Calu3 (cell line): ENCODE measurements around the gene GYG1. TPM values are rescaled to one million over a fixed set of nuclear protein-coding genes. Genes with fewer than 3 reads are reported as not detected.

ENCODE experiments used
- BruUV-seq: library from RNA; stranded (reverse); fragments of 400-500 nt; replicated peaks from 2 replicates; lab custom pipeline; 2021; lab: Mats Ljungman, UMichigan
- CTCF ChIA-PET: fragments of 300-600 bp; sonication (Branson Sonifier 250); formaldehyde crosslinking; loops from one replicate; lab custom pipeline; 2022; ENCODE audit warnings: antibody characterized with exemption; lab: Charles Lee
- DNase-seq: peaks from one replicate; pipeline ENCODE4 v3.0.0; 2022
- H3K27ac Mint-ChIP-seq: one replicate; pipeline ENCODE4 v1.8.0; 2022; ENCODE audit warnings: mixed read lengths; ENCODE audit not compliant: unreplicated experiment
- H3K27me3 Mint-ChIP-seq: one replicate; pipeline ENCODE4 v1.8.0; 2022; ENCODE audit warnings: mixed read lengths; ENCODE audit not compliant: unreplicated experiment
- H3K36me3 Mint-ChIP-seq: one replicate; pipeline ENCODE4 v1.8.0; 2022; ENCODE audit warnings: mild to moderate bottlenecking, moderate library complexity, mixed read lengths; ENCODE audit not compliant: insufficient read depth, unreplicated experiment
- H3K4me1 Mint-ChIP-seq: one replicate; pipeline ENCODE4 v1.8.0; 2022; ENCODE audit warnings: mild to moderate bottlenecking, low read depth, mixed read lengths; ENCODE audit not compliant: unreplicated experiment
- H3K4me3 Mint-ChIP-seq: one replicate; pipeline ENCODE4 v1.8.0; 2022; ENCODE audit warnings: mild to moderate bottlenecking, low read depth, moderate library complexity, mixed read lengths; ENCODE audit not compliant: unreplicated experiment
- H3K9me3 Mint-ChIP-seq: one replicate; pipeline ENCODE4 v1.8.0; 2022; ENCODE audit warnings: low read depth, mixed read lengths; ENCODE audit not compliant: unreplicated experiment
- CTCF ChIP-seq: fragments of 200-600 bp; IDR thresholded peaks from one replicate; pipeline ENCODE4 v1.8.0; 2022; ENCODE audit warnings: antibody characterized with exemption; ENCODE audit not compliant: unreplicated experiment
- intact Hi-C: fragments of 100-400 bp; cut with micrococcal nuclease; formaldehyde crosslinking; loops from one replicate; pipeline ENCODE4 v1.10.0; 2022; ENCODE audit not compliant: unreplicated experiment
- total RNA-seq: library from RNA; stranded (reverse); gene quantifications from 2 replicates; pipeline ENCODE4 v1.2.3, GENCODE V29; 2022

The GYG1 gene
- total RNA-seq, 1 experiment from 2014 or later: 49.2 TPM

DNA sequence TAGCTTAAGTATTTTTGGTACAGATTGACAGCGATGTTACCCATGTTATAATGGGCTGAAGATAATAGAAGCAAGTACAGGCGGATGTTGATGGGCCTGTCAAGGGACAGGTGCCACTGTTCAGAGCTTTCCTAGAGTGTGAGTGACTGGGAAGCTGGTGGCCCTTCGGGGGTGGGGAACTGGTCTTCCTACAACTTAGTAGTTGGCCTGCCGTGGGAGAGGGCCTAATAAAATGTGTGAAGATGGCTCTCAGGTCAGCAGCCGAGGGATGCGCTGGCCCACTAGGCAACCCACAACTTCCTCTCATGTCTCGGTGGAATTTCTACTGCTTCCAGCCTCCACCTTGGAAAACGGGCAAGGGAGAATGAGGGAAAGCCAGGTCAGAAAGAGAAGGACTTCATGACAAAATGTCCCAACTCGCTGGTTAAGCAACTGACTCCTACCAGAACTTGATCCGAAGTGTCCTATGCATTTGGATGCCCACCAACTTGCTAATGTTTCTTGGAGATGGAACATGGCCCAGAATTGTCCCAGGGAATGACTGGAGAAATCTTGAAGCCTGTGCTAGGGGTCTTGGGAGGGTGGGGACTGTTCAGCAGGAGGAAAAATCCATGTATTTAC is 1.4 kb downstream of the GYG1 start:
- CTCF ChIA-PET: interaction anchor here (0.8 to 2.8 kb wide), 4 partner anchors 10 to 124 kb away, joined by 3 to 22 read pairs (median 3); no protein-coding TSS in a partner anchor
- H3K27ac Mint-ChIP-seq: peak overlapping the region; percentile 67

GRCh38 chr3:148997623-148998022 is 6.3 kb downstream of the GYG1 start:
- Mint-ChIP-seq H3K27me3 (no peaks in the 10 kb centered on the region), H3K4me1 (peaks cover 10% of the 10 kb centered on the region), H3K9me3 (no peaks in the 10 kb centered on the region), H3K4me3 (no peak overlapping the region), H3K36me3 (peaks cover 5% of the 10 kb centered on the region), H3K27ac (no peak overlapping the region)
- intact Hi-C loops: no loop called here
- no peak for TF ChIP-seq CTCF
- no peak for DNase-seq
- CTCF ChIA-PET: no interaction called here
- no TSS peak for BruUV-seq

More for the DNA sequence above, 1.4 kb downstream of the GYG1 start:
- TF ChIP-seq CTCF: no peak
- TSS peak; percentile 62 for BruUV-seq
- peak overlapping the region; percentile 97 for H3K4me3 Mint-ChIP-seq
- peaks cover 18% of the 10 kb centered on the region for H3K36me3 Mint-ChIP-seq
- intact Hi-C loops: loop anchor here (2.0 kb wide), 1 partner anchor 38 kb away; no protein-coding TSS in a partner anchor
- H3K4me1 Mint-ChIP-seq: peaks cover 17% of the 10 kb centered on the region
- H3K9me3 Mint-ChIP-seq: no peaks in the 10 kb centered on the region
- DNase-seq: no peak
- no peaks in the 10 kb centered on the region for H3K27me3 Mint-ChIP-seq

DNA sequence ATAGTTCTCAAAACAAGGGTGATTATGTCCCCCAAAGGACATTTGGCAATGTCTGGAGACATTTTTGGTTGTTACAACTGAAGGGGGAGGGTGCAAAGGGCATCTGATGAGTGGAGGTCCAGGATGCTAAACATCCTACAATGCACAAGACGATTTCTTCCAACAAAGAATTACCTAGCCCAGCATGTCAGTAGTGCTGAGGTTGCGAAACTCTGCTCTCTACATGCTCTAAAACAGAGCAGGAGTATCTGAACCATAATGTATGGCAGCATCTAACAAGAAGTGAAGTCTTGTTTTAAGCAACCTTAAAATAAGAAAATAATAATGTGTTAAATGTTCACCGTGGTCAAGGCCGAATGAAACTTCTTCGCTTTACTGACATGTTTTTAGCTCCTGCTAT is 7.0 kb downstream of the GYG1 start:
- intact Hi-C loops: no loop called here
- H3K9me3 Mint-ChIP-seq: no peaks in the 10 kb centered on the region
- H3K36me3 Mint-ChIP-seq: peaks cover 4% of the 10 kb centered on the region
- H3K27ac Mint-ChIP-seq: no peak overlapping the region
- no peak for DNase-seq
- CTCF ChIA-PET: no interaction called here
- no peak overlapping the region for H3K4me3 Mint-ChIP-seq
- peaks cover 4% of the 10 kb centered on the region for H3K4me1 Mint-ChIP-seq
- no TSS peak for BruUV-seq
- no peak for TF ChIP-seq CTCF
- H3K27me3 Mint-ChIP-seq: no peaks in the 10 kb centered on the region

DNA sequence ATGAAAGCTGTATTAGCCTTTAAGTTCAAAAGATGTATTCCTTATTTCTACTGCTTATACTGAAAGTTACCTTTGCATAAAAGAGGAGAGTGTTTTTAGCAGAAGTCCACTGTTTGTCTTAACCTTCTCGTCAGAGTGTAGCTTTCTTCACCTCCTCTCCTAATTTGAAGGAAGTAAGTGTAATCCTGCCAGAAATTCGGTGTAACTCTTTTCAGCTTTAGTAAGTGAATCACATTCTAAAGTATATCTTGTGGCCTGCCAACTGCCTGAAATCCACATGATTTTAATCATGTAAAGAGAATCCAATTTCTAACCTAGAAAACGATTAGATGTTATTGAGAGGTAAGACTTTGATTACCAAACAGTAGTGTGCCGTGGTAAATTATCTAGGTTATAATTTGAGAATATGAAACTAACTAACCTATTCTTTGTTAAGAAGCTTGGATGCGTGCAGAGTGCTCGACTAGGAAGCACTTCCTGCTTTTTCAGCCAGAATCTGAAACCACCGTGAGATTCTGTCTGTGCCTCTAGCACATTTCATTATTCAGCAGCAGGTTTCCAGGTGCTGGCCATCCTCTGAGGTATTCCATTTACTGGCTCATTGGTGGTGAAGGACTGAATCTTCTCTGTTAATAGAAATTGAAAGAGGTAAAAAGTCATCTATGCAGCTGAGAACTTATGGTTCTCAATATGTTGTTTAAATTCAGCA is 7.5 kb downstream of the GYG1 start:
- BruUV-seq: no TSS peak

More for the DNA sequence above, 7.5 kb downstream of the GYG1 start:
- no peaks in the 10 kb centered on the region for H3K4me1 Mint-ChIP-seq
- H3K9me3 Mint-ChIP-seq: no peaks in the 10 kb centered on the region
- H3K27me3 Mint-ChIP-seq: no peaks in the 10 kb centered on the region
- CTCF ChIA-PET: interaction anchor here (0.6 kb wide), 1 partner anchor 496 kb away, joined by 3 read pairs; no protein-coding TSS in a partner anchor
- intact Hi-C loops: no loop called here
- H3K36me3 Mint-ChIP-seq: peaks cover 4% of the 10 kb centered on the region
- no peak for TF ChIP-seq CTCF
- no peak overlapping the region for H3K4me3 Mint-ChIP-seq
- no peak for DNase-seq
- no peak overlapping the region for H3K27ac Mint-ChIP-seq
